Fibroblast of lung (primary cell): ENCODE data around the gene CLPTM1. TPM values are rescaled to one million over a fixed set of nuclear protein-coding genes. Genes with fewer than 3 reads are reported as not detected.

Experiments
- DNase-seq, 2 donors: peaks; one replicate each; pipeline versions ENCODE4 v3.0.0 to v3.0.0-alpha.2; 2010; ENCODE audit warnings: low read depth in 2 of 2
- H2AFZ ChIP-seq: 2 replicates; pipeline ENCODE4 v1.5.1; 2012; ENCODE audit warnings: low read length, control low read depth, inconsistent platforms
- H3K27ac ChIP-seq: 2 replicates; pipeline ENCODE4 v1.5.1; 2011; ENCODE audit warnings: low read length, control low read depth; ENCODE audit not compliant: insufficient read depth
- H3K27me3 ChIP-seq: 2 replicates; pipeline ENCODE4 v1.5.1; 2011; ENCODE audit warnings: mild to moderate bottlenecking, low read length; ENCODE audit not compliant: control insufficient read depth, insufficient read depth
- H3K36me3 ChIP-seq: 2 replicates; pipeline ENCODE4 v1.5.1; 2011; ENCODE audit warnings: low read length; ENCODE audit not compliant: control insufficient read depth, insufficient read depth
- H3K4me1 ChIP-seq: 2 replicates; pipeline ENCODE4 v1.5.1; 2011; ENCODE audit warnings: low read length; ENCODE audit not compliant: control insufficient read depth, insufficient read depth; ENCODE audit errors: extremely low read depth
- H3K4me2 ChIP-seq: 2 replicates; pipeline ENCODE4 v1.5.1; 2011; ENCODE audit warnings: low read length, control low read depth; ENCODE audit not compliant: insufficient read depth; ENCODE audit errors: extremely low read depth
- H3K4me3 ChIP-seq, 4 experiments: fragments of 200-600 bp in 1 of 4; sonication (generic) in 1 of 4; replicated peaks in 1 of 4; 2 replicates each; pipeline ENCODE4 v1.5.1; 2011 to 2016; ENCODE audit warnings: low read length in 4 of 4, low read depth in 3 of 4, mild to moderate bottlenecking in 3 of 4, control low read depth in 2 of 4, inconsistent platforms in 1 of 4, mixed read lengths in 1 of 4; ENCODE audit not compliant: insufficient read depth in 1 of 4; ENCODE audit errors: control extremely low read depth in 1 of 4
- H3K79me2 ChIP-seq: 2 replicates; pipeline ENCODE4 v1.5.1; 2012; ENCODE audit warnings: mild to moderate bottlenecking, low read length, inconsistent platforms; ENCODE audit not compliant: control insufficient read depth, insufficient read depth
- H3K9ac ChIP-seq: 2 replicates; pipeline ENCODE4 v1.5.1; 2011; ENCODE audit warnings: mild to moderate bottlenecking, low read length, control low read depth; ENCODE audit not compliant: insufficient read depth
- H3K9me3 ChIP-seq: 2 replicates; pipeline ENCODE4 v1.5.1; 2012; ENCODE audit warnings: low read depth, low read length; ENCODE audit not compliant: control insufficient read depth, insufficient read depth
- H4K20me1 ChIP-seq: 2 replicates; pipeline ENCODE4 v1.5.1; 2011; ENCODE audit warnings: low read length; ENCODE audit not compliant: control insufficient read depth, insufficient read depth; ENCODE audit errors: extremely low read depth
- EZH2 ChIP-seq: IDR thresholded peaks from 2 replicates; pipeline ENCODE4 v1.5.1; 2012; ENCODE audit warnings: low read length, control low read depth, mild to moderate bottlenecking; ENCODE audit errors: missing control alignments
- polyA plus RNA-seq, 2 donors: library from polyadenylated mRNA; depleted of rRNA in 1 of 2; stranded (reverse) in 1 of 2; unstranded in 1 of 2; fragments of >200 nt; gene quantifications; 2 replicates each; pipeline ENCODE4 v1.2.1, GENCODE V29; 2011 to 2012; ENCODE audit warnings: missing spikeins in 1 of 2
- total RNA-seq: library from RNA; depleted of rRNA; stranded (reverse); fragments of >200 nt; gene quantifications from 2 replicates; pipeline ENCODE4 v1.2.1, GENCODE V29; 2014
- TF ChIP-seq, protein P1 (sequence below), 2 donors: IDR thresholded peaks in 1 of 2; conservative IDR thresholded peaks in 1 of 2; 1 replicate in 1 of 2; 2 replicates in 1 of 2; pipeline ENCODE4 v1.5.1; 2011 to 2012; ENCODE audit warnings: low read length in 2 of 2, control low read depth in 1 of 2, inconsistent platforms in 1 of 2, low read depth in 1 of 2, mild to moderate bottlenecking in 1 of 2

The CLPTM1 gene
- total and polyA plus RNA-seq, 2 donors (not counting 1 experiment from before 2014, with no cell fraction given): 46.7 to 54.4 TPM

DNA sequence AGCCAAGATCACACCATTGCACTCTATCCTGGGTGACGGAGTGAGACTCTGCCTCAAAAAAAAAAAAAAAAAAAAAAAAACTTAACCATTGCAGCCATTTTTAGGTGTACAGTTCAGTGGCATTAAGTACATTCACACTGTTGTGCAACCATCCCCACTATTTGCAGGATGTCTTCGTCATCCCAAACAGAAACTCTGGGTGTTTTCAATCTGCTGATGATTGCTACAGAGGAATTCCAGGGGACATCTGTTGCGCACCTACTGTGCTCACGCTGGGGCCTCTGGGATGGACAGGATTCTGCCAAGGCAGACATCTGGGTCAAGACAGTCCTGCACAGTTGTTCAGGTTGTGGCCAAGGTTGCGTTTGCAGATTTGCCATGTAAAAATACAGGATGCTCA, 15.5 kb upstream of the CLPTM1 start:
- Histone ChIP-seq H2AFZ (no peak overlapping the region), H3K27me3 (no peaks in the 10 kb centered on the region), H3K27ac (no peak overlapping the region), H3K79me2 (no peaks in the 10 kb centered on the region), H3K4me1 (no peaks in the 10 kb centered on the region), H3K4me3 (no peak overlapping the region), H3K9ac (no peak overlapping the region), H3K4me2 (no peak overlapping the region), H4K20me1 (no peaks in the 10 kb centered on the region), H3K36me3 (no peaks in the 10 kb centered on the region), H3K9me3 (no peaks in the 10 kb centered on the region)
- DNase-seq: no peak
- TF ChIP-seq, protein P1, sequence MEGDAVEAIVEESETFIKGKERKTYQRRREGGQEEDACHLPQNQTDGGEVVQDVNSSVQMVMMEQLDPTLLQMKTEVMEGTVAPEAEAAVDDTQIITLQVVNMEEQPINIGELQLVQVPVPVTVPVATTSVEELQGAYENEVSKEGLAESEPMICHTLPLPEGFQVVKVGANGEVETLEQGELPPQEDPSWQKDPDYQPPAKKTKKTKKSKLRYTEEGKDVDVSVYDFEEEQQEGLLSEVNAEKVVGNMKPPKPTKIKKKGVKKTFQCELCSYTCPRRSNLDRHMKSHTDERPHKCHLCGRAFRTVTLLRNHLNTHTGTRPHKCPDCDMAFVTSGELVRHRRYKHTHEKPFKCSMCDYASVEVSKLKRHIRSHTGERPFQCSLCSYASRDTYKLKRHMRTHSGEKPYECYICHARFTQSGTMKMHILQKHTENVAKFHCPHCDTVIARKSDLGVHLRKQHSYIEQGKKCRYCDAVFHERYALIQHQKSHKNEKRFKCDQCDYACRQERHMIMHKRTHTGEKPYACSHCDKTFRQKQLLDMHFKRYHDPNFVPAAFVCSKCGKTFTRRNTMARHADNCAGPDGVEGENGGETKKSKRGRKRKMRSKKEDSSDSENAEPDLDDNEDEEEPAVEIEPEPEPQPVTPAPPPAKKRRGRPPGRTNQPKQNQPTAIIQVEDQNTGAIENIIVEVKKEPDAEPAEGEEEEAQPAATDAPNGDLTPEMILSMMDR (conservative IDR thresholded peaks at IDR 0.05 in 1 of 2, IDR thresholded peaks at IDR 0.05 in 1 of 2; ENCODE audit: low read depth in 1 of 2, low read length in 2 of 2): no peak
- TF ChIP-seq EZH2: no peak

DNA sequence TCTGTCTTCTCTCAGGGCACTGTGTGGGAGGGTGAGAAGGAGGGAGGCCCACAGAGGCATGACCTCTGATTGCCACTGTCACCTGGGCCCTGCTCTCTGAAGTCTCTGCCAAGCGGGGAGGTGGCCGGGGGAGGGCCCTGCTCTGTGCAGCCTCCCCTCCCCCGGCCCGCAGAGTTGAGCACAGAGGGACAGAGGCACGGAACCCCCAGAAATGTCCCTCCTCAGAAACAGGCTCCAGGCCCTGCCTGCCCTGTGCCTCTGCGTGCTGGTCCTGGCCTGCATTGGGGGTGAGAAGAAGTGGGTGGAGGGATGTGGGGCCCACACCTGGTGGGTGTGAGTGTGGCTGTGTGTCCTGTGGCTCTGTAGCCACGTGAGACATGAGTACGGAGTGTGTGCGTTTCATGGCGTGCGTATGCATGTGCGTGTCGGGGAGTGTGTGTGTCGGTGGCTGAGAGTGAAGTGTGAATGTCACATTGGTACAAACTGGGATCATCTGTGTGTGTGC, 13.1 kb upstream of the CLPTM1 start, which contains the start of gene APOC4:
APOC4 (plus strand) TSS at position 171 of the 505 bp plus-strand sequence; CDS start at position 212, 41 bp downstream.
- no peaks in the 10 kb centered on the region for H3K27me3 ChIP-seq
- TF ChIP-seq, protein P1 (conservative IDR thresholded peaks at IDR 0.05 in 1 of 2, IDR thresholded peaks at IDR 0.05 in 1 of 2; ENCODE audit: low read depth in 1 of 2, low read length in 2 of 2): no peak
- no peak for TF ChIP-seq EZH2
- no peaks in the 10 kb centered on the region for H3K79me2 ChIP-seq
- H3K4me1 ChIP-seq: no peaks in the 10 kb centered on the region
- H4K20me1 ChIP-seq: no peaks in the 10 kb centered on the region
- no peaks in the 10 kb centered on the region for H3K36me3 ChIP-seq
- H3K4me3 ChIP-seq: no peak within 1 kb of the TSS
- H3K9ac ChIP-seq: no peak within 1 kb of the TSS
- no peak within 1 kb of the TSS for H2AFZ ChIP-seq
- no peak for DNase-seq
- H3K9me3 ChIP-seq: no peaks in the 10 kb centered on the region
- no peak within 1 kb of the TSS for H3K27ac ChIP-seq
- H3K4me2 ChIP-seq: no peak within 1 kb of the TSS

DNA sequence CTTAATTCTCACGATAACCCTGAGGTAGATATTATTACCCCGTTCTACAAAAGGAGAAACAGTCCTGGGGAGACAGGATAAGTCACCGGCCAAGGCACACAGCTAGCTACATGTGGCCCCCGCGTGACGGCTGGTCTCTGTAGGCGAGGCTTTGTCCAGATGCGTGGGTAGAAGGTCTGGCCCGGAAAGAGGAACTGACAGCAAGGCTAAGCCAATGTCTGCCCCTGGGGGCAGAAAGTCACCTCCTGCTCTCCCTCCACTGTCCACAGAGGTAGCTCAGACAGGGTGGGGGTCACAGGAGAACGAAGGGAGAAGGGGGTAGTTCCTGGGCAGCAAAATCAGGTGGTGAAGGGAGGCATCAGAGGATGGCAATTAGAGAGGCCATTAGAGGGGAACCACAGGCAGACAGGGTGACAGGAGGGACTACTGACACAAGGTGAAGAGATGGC, 11.4 kb upstream of the CLPTM1 start:
- Histone ChIP-seq H2AFZ (no peak overlapping the region), H3K27ac (no peak overlapping the region), H3K9ac (no peak overlapping the region), H3K27me3 (no peaks in the 10 kb centered on the region), H3K36me3 (no peaks in the 10 kb centered on the region), H3K79me2 (no peaks in the 10 kb centered on the region), H3K4me2 (no peak overlapping the region), H3K9me3 (no peaks in the 10 kb centered on the region), H4K20me1 (no peaks in the 10 kb centered on the region), H3K4me3 (no peak overlapping the region), H3K4me1 (no peaks in the 10 kb centered on the region)
- no peak for TF ChIP-seq EZH2
- TF ChIP-seq, protein P1 (conservative IDR thresholded peaks at IDR 0.05 in 1 of 2, IDR thresholded peaks at IDR 0.05 in 1 of 2; ENCODE audit: low read depth in 1 of 2, low read length in 2 of 2): no peak
- DNase-seq: no peak
